Eye (tissue), 1 donor: Measurements from ENCODE around the gene RASAL2.
A peak's percentile ranks its signal among the peaks of the same experiment; 100 is the strongest.
"Not testable (repeated sequence)": the region's sequence is repeated elsewhere in the genome, so short reads cannot be mapped to it uniquely, and the experiment has no call there.

Experiments
- DNase-seq: peaks from one replicate; pipeline ENCODE4 v3.0.0-alpha.2; 2015

RASAL2 gene

GRCh38 chr1:178072326-178072725, 21.6 kb upstream of the RASAL2 start:
- no peak for DNase-seq

DNA sequence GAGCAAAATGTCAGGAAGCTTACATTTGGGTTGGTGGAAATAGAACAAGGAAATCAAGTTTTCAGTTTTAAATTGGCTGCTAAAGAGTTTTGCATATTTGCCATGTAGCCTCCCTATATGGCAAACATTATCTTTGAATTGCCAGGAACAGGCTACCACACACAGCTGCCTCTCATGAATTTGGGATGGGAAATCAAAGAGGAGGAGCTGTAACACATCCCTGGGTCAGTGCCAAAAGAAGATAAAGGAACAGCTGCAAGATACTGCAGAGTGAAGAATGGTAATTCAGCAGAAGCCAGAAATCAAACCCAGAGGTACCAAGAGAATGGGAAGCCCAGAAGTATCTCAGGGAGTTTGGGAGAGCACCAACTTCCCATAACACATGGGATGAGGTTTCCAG, 18.6 kb upstream of the RASAL2 start:
- no peak for DNase-seq

GRCh38 chr1:178076607-178077006, 17.3 kb upstream of the RASAL2 start:
- DNase-seq: no peak

GRCh38 chr1:178077917-178078316, 16.0 kb upstream of the RASAL2 start:
- DNase-seq: no peak

- DNase-seq: no peak
Observed at GRCh38 chr1:178086294-178086693, 7.6 kb upstream of the RASAL2 start.

DNA sequence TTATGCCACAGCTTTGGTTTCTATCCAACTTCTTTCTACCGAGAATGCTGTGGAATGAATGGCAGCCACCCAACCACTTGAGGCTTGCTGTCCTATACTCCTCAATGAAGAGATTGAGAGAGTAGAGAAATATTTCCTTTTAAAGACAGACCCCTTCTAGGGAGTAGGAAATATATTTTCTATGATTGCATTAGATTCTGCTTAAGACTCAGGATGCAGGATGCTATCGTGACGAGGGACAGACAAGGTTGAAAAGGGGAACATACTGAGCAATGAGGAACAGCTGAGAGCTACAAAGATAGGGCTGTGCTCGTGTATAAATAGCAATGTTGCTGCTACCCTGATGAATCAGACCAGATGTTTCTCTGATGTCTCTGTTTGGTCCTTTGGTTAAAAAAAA, 7.1 kb upstream of the RASAL2 start:
- no peak for DNase-seq

GRCh38 chr1:178088651-178089050, 5.3 kb upstream of the RASAL2 start:
- DNase-seq: no peak

GRCh38 chr1:178091454-178091853, 2.5 kb upstream of the RASAL2 start:
- not testable (repeated sequence) for DNase-seq

DNA sequence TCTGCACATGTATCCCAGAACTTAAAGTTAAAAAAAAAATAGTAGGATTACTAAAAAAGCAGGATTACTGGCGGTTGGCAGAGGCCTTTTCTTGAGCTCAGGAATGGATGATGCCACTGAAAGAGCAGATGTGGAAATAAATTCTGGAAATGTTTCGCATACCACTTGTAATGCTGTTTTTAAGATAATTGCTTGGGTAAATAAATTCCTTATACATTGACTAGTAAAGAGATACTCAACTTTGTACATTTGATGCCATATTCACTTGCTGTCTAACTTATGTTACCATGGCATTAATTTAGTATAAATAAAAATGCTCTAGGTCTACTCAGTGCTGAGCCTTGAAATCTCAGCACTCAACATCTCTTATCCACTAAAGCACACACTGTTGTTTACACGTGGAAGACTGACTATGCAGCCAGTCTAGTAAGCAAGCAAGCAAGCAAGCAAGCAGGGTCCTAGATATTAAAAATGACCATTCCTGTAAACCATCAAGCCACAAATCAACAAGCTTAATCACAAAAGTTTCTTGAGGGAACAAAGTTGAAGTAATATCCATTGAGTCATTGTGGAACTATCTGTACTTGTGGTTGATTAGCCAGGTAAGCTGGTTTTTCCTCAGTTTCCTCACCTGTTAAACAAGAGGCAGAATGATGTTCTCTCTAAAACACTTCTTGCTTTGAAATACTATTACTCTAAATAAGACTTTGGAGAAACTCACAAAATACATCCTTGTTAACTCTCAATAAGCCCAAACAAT, 1.7 kb upstream of the RASAL2 start:
- DNase-seq: no peak

DNA sequence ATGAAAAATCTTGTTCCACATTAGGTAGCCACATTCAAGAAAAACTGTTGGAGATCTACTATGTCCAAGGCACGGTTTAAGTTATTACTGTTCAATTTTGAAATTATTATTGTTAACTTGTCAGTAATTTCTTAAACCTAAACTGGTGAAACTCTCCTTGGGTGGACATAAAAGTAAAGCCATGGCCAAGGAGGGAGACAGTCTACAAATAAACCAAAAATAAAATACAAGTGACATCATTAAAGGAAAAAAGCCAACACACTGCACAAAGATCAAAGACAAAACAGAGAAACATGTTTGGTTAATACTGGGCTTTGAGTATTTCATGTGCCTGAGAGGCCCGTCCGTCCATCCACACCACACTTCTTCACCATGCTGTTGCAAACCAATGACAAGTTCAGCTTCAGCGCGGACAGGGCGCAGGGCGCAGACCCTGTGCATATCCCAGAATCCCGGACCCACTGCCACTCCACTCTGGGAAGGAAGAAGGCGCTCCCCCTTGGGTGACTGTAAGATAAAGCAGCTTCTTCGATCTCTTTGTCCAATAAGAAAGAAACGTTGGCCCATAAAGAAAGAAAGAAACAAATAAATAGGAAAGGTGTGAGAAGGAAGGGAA, 918 bp upstream of the RASAL2 start:
- no peak for DNase-seq

DNA sequence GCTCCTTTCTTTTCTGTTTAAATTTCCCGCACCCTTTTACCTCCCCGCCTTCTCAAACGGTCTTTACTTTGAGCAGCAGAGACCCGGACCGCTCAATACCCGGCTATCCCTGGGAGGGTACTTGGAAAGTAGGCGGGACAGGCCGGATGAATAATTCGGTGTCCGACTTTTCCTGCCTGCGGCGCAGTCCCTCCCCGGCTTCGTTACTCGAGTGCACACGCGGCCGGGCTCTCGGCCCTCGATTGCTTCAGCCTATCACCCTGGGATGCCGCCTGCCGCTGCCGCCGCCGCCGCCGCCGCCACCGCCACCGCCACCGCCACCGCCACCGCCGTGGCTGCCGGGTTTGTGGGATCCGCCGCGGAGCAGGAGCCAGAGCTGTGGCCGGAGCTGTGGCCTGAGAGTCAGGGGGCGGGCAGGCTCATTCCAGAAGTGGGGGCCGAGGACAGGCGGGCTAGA, 382 bp upstream of the RASAL2 start:
- DNase-seq: peak; percentile 98

DNA sequence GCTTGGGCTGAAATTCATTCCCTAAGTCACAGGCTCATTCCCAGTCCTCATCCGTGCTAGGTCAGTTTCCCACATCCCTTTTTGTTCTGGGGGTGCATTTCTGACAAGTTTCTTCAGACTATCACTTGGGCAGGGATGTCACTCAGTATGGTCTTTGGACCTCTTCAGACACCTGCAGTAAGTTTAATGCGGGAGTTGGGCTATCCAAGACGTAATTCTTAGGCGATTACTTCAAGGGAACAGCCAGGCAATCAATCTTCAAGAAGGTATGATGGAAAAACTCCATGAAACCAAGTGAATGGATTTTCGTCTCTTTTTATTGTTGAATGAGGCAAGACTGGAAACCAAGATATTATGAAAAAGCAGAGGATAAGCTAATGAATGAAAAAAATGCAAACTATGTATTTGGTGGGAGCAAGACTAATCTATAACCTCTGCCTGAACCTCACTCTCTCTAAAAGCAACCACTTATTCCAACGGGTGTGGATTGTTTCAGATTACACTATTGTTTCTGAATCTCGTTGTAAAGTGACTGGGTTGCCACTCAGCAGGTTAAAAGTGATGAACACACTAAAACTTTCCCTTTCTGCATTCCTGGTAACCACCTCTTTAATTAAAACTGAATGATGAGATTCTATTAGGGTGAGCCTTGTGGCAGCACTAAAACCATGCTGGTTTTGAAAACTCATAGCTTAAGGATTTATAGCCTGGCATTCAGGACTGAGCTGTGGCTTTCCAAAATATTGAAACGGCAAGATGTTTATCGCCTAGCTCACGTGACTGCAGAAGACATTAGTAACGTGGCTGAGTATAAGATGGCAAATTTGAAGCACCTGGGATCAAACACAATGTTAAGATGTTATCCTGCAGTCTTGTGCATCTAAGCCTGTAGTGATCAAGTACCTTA, 1.1 kb downstream of the RASAL2 start:
- DNase-seq: peak; percentile 31

GRCh38 chr1:178096421-178096820, 2.5 kb downstream of the RASAL2 start:
- DNase-seq: no peak

DNA sequence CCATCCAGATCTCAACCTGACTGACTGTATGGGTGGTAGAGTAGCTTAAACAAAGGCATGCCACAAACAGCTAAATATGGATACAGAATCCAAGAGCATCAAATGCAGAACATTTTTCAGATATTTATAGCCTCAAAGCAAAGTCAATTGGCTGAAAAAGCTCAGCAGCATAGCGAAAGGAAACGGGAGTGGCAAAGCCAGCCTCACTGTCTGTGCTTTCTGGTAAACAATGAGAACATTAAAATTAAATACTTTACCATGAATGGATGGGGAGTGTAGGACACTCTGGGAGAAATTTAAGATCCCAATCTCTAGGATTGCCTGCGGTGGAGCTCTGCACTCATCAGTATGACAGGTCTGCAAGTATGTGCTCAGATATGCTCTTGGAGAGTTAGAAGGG, 4.4 kb downstream of the RASAL2 start:
- no peak for DNase-seq

- DNase-seq: no peak
Observed at GRCh38 chr1:178101266-178101630, 7.3 kb downstream of the RASAL2 start.

DNA sequence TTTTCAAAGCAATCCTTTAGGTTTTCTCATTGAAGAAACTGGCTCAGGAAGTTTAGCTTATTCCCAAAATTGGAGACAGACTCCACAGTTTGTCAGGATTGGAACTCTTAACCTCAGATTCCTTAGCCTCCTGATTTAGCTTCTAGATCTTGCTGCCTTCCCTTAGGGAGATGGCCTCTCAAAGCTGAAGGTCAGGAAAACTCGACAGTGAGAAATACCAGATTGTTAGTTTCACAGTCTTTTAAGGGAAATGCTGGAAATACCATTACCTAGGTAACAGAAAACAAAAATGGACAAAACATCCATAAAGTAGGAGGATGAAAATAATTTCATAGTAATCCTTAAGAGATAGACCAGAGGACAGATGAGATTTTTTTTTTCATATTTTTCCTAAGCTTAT, 7.8 kb downstream of the RASAL2 start:
- peak; percentile 9 for DNase-seq

DNA sequence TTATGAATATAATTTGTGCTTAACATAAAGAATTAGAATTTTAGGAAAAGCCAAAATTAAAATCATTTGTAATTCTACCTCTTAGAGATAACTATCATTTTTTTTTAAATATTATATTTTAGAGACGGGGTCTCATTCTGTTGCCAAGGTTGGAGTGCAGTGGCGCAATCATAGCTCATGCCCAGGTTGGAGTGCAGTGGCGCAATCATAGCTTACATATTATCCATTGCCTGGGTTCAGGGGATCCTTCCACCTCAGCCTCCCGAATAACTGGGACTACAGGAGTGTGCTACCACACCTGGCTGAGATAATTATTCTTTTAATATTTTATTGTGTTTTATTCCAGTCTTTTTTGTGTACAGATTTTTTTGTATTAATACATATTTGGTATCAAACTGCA, 8.3 kb downstream of the RASAL2 start:
- no peak for DNase-seq

- no peak for DNase-seq
Observed at GRCh38 chr1:178107823-178108222, 13.9 kb downstream of the RASAL2 start.

DNA sequence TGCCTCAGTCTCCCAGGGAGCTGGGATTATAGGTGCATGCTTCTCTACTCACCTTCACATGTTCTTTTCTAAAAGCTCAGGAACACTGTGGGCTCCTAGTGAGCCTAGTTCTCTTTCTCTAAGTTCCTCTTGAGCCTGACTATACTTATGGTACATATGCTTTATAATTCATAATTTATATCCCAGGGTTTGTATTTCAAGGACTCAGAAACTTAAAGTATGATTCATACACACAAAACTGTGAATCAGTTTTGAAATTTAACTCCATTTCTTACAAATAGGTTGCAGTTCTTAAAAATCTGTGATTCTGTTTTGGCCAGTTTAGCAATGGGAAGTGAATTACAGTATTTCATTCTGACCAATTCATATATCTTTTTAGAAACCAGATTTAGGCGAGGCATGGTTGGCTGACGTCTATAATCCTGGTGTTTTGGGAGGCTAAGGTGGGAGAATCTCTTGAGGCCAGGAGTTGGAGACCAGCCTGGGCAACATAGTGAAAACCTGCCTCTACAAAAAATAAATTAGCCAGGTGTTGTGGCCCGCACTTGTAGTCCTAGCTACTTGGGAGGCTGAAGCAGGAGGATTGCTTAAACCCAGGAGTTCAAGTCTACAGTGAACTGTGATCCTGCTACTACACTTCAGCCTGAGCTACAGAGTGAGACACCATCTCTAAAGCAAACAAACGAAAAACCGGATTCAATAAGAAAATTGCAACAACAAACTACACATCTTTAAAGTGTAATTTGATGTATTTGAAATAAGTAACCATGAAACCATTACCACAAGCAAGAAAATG, 15.6 kb downstream of the RASAL2 start:
- DNase-seq: no peak

- no peak for DNase-seq
Observed at GRCh38 chr1:178115260-178115659, 21.4 kb downstream of the RASAL2 start.

GRCh38 chr1:178118524-178118923, 24.6 kb downstream of the RASAL2 start:
- DNase-seq: no peak

DNA sequence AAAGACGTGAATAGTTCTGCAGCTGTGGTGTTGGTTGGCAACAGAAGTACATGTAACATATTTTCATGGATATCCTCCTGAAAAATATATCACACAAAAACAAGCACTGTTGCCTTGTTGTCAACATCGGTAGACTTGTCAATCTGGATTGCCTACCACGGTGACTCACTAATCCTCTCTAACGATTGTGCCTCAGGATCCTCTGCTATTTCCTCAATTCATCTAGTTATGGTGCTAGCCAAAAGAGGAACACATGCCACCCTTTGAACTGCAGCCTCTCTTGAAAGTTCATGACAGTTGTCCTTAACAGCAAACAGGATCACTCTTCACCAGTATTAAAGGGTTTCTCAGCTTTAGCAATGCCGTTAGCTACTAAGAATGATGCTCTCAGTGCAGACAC, 25.7 kb downstream of the RASAL2 start:
- DNase-seq: no peak

DNA sequence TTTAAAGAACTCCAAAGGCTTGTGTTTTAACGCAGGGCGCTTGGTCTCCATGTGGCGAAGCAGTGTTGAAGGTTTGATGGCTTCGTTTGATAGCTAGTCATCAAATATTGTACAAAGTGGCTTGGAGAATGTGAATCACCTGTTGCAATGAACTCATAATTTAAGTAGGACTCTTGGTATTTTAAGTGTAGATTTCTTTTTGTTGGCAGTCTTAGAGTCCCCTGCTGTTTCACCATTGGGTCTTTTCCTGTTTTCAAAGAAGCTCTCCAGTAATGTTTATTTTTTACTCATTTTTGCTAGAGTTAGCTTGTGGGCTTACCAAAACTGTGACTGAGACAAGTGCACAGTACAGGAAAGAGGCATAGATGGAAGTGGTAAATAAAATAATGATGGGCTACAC, 26.2 kb downstream of the RASAL2 start:
- DNase-seq: no peak
